ENCODE measurements around the gene C11orf65.

GRCh38 chr11:108508653-108509593 lies 41.6 kb upstream of the C11orf65 start:
- no peak for TF ChIP-seq CTCF (IDR thresholded peaks at IDR 0.05; ENCODE audit: borderline replicate concordance, extremely low read depth, low read length, poor library complexity, severe bottlenecking)
- TF ChIP-seq EZH2 (IDR thresholded peaks at IDR 0.05; ENCODE audit: borderline replicate concordance, low read depth, low read length, severe bottlenecking), result no peak

Data from DND-41 (cell line).